HEK293 (cell line): ENCODE results near the gene RPL27.
"Not testable (repeated sequence)": the region's sequence is repeated elsewhere in the genome, so short reads cannot be mapped to it uniquely, and the experiment has no call there.

Experiments used
- CTCF ChIA-PET: fragments of 350-600 bp; formaldehyde crosslinking; extraction: SDS; loops from one replicate; lab custom pipeline; 2021; ENCODE audit warnings: antibody characterized with exemption; lab: Yijun Ruan, JAX
- POLR2A ChIA-PET: fragments of 300-600 bp; formaldehyde crosslinking; extraction: SDS; loops from one replicate; lab custom pipeline; 2020; ENCODE audit warnings: antibody characterized with exemption, inconsistent platforms; lab: Yijun Ruan, JAX
- H3K27ac ChIP-seq: fragments of 200-500 bp; sonication (Bioruptor generic); 2 replicates; pipeline ENCODE4 v1.5.1; 2014; ENCODE audit warnings: low read depth, low read length, control low read depth, inconsistent platforms; ENCODE audit errors: extremely low read depth
- H3K36me3 ChIP-seq, 2 experiments: fragments of 200-500 bp in 1 of 2; sonication (Bioruptor generic) in 1 of 2; 1 replicate in 1 of 2; 2 replicates in 1 of 2; pipeline ENCODE4 v1.5.1; 2014 to 2017; ENCODE audit warnings: inconsistent platforms in 2 of 2, low read length in 2 of 2; ENCODE audit not compliant: control insufficient read depth in 2 of 2, insufficient read depth in 1 of 2
- H3K4me1 ChIP-seq: fragments of 200-500 bp; sonication (Bioruptor generic); 2 replicates; pipeline ENCODE4 v1.5.1; 2014; ENCODE audit warnings: mild to moderate bottlenecking, low read length, inconsistent platforms; ENCODE audit not compliant: control insufficient read depth, insufficient read depth
- H3K4me3 ChIP-seq: 2 replicates; pipeline ENCODE4 v1.5.1; 2011; ENCODE audit warnings: low read depth, mild to moderate bottlenecking, control low read depth, low read length, moderate library complexity
- H3K9me3 ChIP-seq: fragments of 200-500 bp; sonication (Bioruptor generic); 2 replicates; pipeline ENCODE4 v1.5.1; 2014; ENCODE audit warnings: low read depth, low read length, inconsistent platforms; ENCODE audit not compliant: control insufficient read depth, insufficient read depth
- GFI1B ChIP-seq: fragments of 450-650 bp; formaldehyde crosslinking; IDR thresholded peaks from 2 replicates; pipeline ENCODE4 v1.5.1; 2016; ENCODE audit warnings: missing biosample characterization, missing genetic modification characterization
- IKZF3 ChIP-seq: fragments of 450-650 bp; IDR thresholded peaks from 2 replicates; pipeline ENCODE4 v1.5.0; 2018; ENCODE audit warnings: missing biosample characterization, mild to moderate bottlenecking, missing genetic modification characterization, moderate library complexity
- KLF9 ChIP-seq: fragments of 450-650 bp; formaldehyde crosslinking; IDR thresholded peaks from 2 replicates; pipeline ENCODE4 v1.5.1; 2016; ENCODE audit warnings: missing biosample characterization, missing genetic modification characterization, low read depth
- SP7 ChIP-seq: fragments of 450-650 bp; formaldehyde crosslinking; IDR thresholded peaks from 2 replicates; pipeline ENCODE4 v1.5.1; 2016; ENCODE audit warnings: missing biosample characterization, missing genetic modification characterization
- TRIM28 ChIP-seq: IDR thresholded peaks from 2 replicates; pipeline ENCODE4 v1.6.1; 2011; ENCODE audit warnings: low read length, control low read depth, borderline replicate concordance
- ZNF23 ChIP-seq: fragments of 450-650 bp; formaldehyde crosslinking; IDR thresholded peaks from 2 replicates; pipeline ENCODE4 v1.5.1; 2016; ENCODE audit warnings: missing biosample characterization, missing genetic modification characterization, borderline replicate concordance
- ZNF248 ChIP-seq: fragments of 450-650 bp; formaldehyde crosslinking; IDR thresholded peaks from 2 replicates; pipeline ENCODE4 v1.5.1; 2017; ENCODE audit warnings: missing biosample characterization, missing genetic modification characterization
- ZNF266 ChIP-seq: fragments of 450-650 bp; formaldehyde crosslinking; IDR thresholded peaks from 2 replicates; pipeline ENCODE4 v1.5.1; 2016; ENCODE audit warnings: missing biosample characterization, missing genetic modification characterization, low read depth
- ZNF324 ChIP-seq: fragments of 450-650 bp; formaldehyde crosslinking; IDR thresholded peaks from 2 replicates; pipeline ENCODE4 v1.5.1; 2016; ENCODE audit warnings: missing biosample characterization, missing genetic modification characterization
- ZNF404 ChIP-seq: fragments of 450-650 bp; formaldehyde crosslinking; IDR thresholded peaks from 2 replicates; pipeline ENCODE4 v1.5.1; 2017; ENCODE audit warnings: missing biosample characterization, missing genetic modification characterization
- ZNF416 ChIP-seq: fragments of 450-650 bp; formaldehyde crosslinking; IDR thresholded peaks from 2 replicates; pipeline ENCODE4 v1.5.1; 2016; ENCODE audit warnings: missing biosample characterization, missing genetic modification characterization
- ZNF501 ChIP-seq: fragments of 450-650 bp; formaldehyde crosslinking; IDR thresholded peaks from 2 replicates; pipeline ENCODE4 v1.5.1; 2016; ENCODE audit warnings: missing biosample characterization, missing genetic modification characterization
- ZNF585B ChIP-seq: fragments of 450-650 bp; formaldehyde crosslinking; IDR thresholded peaks from 2 replicates; pipeline ENCODE4 v1.5.1; 2016; ENCODE audit warnings: missing biosample characterization, missing genetic modification characterization
- ZNF600 ChIP-seq: fragments of 450-650 bp; formaldehyde crosslinking; IDR thresholded peaks from 2 replicates; pipeline ENCODE4 v1.5.1; 2016; ENCODE audit warnings: missing biosample characterization, missing genetic modification characterization
- ZNF664 ChIP-seq: fragments of 450-650 bp; formaldehyde crosslinking; IDR thresholded peaks from 2 replicates; pipeline ENCODE4 v1.5.1; 2016; ENCODE audit warnings: missing biosample characterization, missing genetic modification characterization
- ZNF785 ChIP-seq: fragments of 450-650 bp; formaldehyde crosslinking; IDR thresholded peaks from 2 replicates; pipeline ENCODE4 v1.5.1; 2016; ENCODE audit warnings: missing biosample characterization, missing genetic modification characterization
- ZNF791 ChIP-seq: fragments of 450-650 bp; formaldehyde crosslinking; IDR thresholded peaks from 2 replicates; pipeline ENCODE4 v1.5.1; 2016; ENCODE audit warnings: missing biosample characterization, missing genetic modification characterization
- ZNF792 ChIP-seq: fragments of 450-650 bp; formaldehyde crosslinking; IDR thresholded peaks from 2 replicates; pipeline ENCODE4 v1.5.1; 2016; ENCODE audit warnings: missing biosample characterization, missing genetic modification characterization
- TF ChIP-seq, protein P1 (sequence below): fragments of 450-650 bp; formaldehyde crosslinking; IDR thresholded peaks from 2 replicates; pipeline ENCODE4 v1.5.1; 2016; ENCODE audit warnings: missing biosample characterization, missing genetic modification characterization
- TF ChIP-seq, protein P2 (sequence below): fragments of 450-650 bp; formaldehyde crosslinking; conservative IDR thresholded peaks from 2 replicates; pipeline ENCODE4 v1.5.1; 2016; ENCODE audit warnings: low read depth, missing biosample characterization, missing genetic modification characterization
- TF ChIP-seq, protein P3 (sequence below): fragments of 450-650 bp; formaldehyde crosslinking; IDR thresholded peaks from 2 replicates; pipeline ENCODE4 v1.5.1; 2016; ENCODE audit warnings: missing biosample characterization, missing genetic modification characterization
- TF ChIP-seq, protein P4 (sequence below): sonication (generic); formaldehyde crosslinking; IDR thresholded peaks from 2 replicates; pipeline ENCODE4 v1.8.1; 2022; ENCODE audit warnings: mild to moderate bottlenecking, moderate library complexity, missing genetic modification reagents
- TF ChIP-seq, protein P5 (sequence below): fragments of 450-650 bp; formaldehyde crosslinking; IDR thresholded peaks from 2 replicates; pipeline ENCODE4 v1.5.1; 2016; ENCODE audit warnings: missing biosample characterization, missing genetic modification characterization, low read depth

The RPL27 gene

DNA sequence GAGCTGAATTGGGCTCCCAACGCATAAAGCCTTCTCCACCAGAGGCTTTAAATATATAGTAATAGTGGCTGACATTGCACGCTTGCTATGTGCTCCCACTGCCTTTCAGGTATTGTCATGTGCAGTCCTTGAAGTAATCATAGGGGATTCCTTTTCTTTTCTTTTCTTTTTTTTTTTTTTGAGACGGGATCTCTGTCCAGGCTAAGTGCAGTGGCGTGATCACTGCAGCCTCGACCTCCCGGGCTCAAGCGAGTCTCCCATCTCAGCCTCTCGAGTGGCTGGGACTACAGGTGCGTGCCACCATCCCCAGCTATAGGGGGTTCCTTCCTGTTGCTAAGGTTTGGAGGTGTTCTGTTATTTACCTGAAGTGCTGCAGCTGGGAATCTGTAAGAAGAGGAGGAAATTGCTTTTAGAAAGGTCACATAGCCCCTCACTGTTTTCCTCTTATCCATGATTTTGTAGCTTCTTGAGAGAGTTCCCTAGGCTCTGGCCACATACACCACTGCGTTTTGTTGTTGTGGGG, 845 bp downstream of the RPL27 start (continued):
- TF ChIP-seq, protein P1, sequence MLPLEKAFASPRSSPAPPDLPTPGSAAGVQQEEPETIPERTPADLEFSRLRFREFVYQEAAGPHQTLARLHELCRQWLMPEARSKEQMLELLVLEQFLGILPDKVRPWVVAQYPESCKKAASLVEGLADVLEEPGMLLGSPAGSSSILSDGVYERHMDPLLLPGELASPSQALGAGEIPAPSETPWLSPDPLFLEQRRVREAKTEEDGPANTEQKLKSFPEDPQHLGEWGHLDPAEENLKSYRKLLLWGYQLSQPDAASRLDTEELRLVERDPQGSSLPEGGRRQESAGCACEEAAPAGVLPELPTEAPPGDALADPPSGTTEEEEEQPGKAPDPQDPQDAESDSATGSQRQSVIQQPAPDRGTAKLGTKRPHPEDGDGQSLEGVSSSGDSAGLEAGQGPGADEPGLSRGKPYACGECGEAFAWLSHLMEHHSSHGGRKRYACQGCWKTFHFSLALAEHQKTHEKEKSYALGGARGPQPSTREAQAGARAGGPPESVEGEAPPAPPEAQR (tag by site-specific recombination): no peak
- no peak for TF ChIP-seq ZNF585B (tag by site-specific recombination)
- no peak for TF ChIP-seq SP7

DNA sequence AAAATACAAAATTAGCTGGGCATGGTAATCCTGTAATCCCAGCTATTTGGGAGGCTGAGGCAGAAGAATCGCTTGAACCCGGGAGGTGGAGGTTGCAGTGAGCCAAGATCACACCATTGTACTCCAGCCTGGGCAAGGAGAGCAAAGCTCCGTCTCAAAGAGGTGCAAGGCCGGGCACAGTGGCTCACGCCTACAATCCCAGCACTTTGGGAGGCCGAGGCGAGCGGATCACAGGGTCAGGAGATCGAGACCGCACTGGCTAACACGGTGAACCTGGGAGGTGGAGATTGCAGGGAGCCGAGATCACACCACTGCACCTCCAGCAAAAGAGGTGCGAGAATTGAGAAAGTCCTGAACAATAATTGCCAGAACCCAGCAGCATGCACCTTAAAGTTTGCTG, 2.7 kb downstream of the RPL27 start:
- Histone ChIP-seq H3K4me1 (peaks cover 12% of the 10 kb centered on the region), H3K36me3 (peaks cover 44 to 62% of the 10 kb centered on the region in 2 experiments), H3K27ac (peak overlapping the region; percentile 27)
- CTCF ChIA-PET: interaction anchor here (0.6 to 1.1 kb wide), 2 partner anchors 38 to 105 kb away, joined by 3 to 5 read pairs; no protein-coding TSS in a partner anchor
- not testable (repeated sequence) for H3K9me3 ChIP-seq, H3K4me3 ChIP-seq
- POLR2A ChIA-PET: interaction anchor here (0.9 to 1.5 kb wide), 2 partner anchors 10 to 21 kb away, joined by 4 to 5 read pairs; partner anchors contain the start of gene VAT1
- 0 out of 2 replicates have a peak, but pooled peaks have one; percentile 35 for TF ChIP-seq ZNF600 (tag by site-specific recombination)

DNA sequence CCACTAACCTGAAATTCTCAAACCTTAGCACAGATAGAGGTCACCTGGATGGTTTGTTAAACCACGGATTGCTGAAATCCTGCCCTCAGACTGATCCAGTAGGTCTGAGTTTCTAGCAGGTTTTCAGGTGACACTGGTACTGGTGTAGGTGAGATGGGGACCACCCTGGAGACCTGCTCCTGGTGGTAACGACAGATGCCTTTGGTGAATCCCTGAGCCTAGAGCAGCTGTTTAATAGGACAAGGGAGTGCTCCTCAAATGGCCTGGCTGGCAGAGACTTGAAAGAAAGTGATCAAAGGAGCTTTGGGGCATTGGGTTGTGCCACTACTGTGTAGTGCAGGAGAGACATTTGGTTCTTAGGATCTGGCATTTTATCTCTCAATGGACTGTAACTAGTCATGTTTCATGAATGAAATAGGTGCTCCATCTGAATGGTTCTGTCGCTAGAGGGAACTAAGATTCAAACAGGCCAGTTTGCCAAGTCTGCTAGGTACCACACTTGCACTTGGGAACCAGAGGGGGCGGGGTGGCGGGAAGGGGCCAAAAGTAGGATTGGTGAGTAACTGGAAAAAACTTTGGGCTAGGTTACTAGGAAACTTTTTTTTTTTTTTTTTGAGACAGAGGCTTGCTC, 5.4 kb downstream of the RPL27 start:
- Histone ChIP-seq H3K27ac (no peak overlapping the region), H3K36me3 (peaks cover 46 to 59% of the 10 kb centered on the region in 2 experiments), H3K9me3 (no peaks in the 10 kb centered on the region), H3K4me3 (no peak overlapping the region), H3K4me1 (peaks cover 7% of the 10 kb centered on the region; the same call in 1 of the 2 replicates)
- CTCF ChIA-PET: no interaction called here
- POLR2A ChIA-PET: interaction anchor here (0.7 to 1.2 kb wide), 3 partner anchors 21 to 156 kb away, joined by 3 to 5 read pairs (median 5); no protein-coding TSS in a partner anchor
- TF ChIP-seq GFI1B (tag by site-specific recombination): no peak
- no peak for TF ChIP-seq ZNF248 (tag by site-specific recombination)
- TF ChIP-seq, protein P2, sequence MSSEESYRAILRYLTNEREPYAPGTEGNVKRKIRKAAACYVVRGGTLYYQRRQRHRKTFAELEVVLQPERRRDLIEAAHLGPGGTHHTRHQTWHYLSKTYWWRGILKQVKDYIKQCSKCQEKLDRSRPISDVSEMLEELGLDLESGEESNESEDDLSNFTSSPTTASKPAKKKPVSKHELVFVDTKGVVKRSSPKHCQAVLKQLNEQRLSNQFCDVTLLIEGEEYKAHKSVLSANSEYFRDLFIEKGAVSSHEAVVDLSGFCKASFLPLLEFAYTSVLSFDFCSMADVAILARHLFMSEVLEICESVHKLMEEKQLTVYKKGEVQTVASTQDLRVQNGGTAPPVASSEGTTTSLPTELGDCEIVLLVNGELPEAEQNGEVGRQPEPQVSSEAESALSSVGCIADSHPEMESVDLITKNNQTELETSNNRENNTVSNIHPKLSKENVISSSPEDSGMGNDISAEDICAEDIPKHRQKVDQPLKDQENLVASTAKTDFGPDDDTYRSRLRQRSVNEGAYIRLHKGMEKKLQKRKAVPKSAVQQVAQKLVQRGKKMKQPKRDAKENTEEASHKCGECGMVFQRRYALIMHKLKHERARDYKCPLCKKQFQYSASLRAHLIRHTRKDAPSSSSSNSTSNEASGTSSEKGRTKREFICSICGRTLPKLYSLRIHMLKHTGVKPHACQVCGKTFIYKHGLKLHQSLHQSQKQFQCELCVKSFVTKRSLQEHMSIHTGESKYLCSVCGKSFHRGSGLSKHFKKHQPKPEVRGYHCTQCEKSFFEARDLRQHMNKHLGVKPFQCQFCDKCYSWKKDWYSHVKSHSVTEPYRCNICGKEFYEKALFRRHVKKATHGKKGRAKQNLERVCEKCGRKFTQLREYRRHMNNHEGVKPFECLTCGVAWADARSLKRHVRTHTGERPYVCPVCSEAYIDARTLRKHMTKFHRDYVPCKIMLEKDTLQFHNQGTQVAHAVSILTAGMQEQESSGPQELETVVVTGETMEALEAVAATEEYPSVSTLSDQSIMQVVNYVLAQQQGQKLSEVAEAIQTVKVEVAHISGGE (tag by site-specific recombination): no peak; the same call in 1 of the 2 replicates
- 0 out of 2 replicates have a peak, but pooled peaks have one; percentile 15 for TF ChIP-seq IKZF3 (tag by site-specific recombination)
- TF ChIP-seq ZNF266 (tag by site-specific recombination): no peak
- TF ChIP-seq ZNF404: no peak
- no peak for TF ChIP-seq ZNF23 (tag by site-specific recombination)
- no peak for TF ChIP-seq TRIM28
- no peak for TF ChIP-seq ZNF785 (tag by site-specific recombination)
- TF ChIP-seq ZNF792 (tag by site-specific recombination): no peak
- no peak for TF ChIP-seq ZNF501 (tag by site-specific recombination)
- no peak for TF ChIP-seq ZNF791 (tag by site-specific recombination)
- TF ChIP-seq, protein P3, sequence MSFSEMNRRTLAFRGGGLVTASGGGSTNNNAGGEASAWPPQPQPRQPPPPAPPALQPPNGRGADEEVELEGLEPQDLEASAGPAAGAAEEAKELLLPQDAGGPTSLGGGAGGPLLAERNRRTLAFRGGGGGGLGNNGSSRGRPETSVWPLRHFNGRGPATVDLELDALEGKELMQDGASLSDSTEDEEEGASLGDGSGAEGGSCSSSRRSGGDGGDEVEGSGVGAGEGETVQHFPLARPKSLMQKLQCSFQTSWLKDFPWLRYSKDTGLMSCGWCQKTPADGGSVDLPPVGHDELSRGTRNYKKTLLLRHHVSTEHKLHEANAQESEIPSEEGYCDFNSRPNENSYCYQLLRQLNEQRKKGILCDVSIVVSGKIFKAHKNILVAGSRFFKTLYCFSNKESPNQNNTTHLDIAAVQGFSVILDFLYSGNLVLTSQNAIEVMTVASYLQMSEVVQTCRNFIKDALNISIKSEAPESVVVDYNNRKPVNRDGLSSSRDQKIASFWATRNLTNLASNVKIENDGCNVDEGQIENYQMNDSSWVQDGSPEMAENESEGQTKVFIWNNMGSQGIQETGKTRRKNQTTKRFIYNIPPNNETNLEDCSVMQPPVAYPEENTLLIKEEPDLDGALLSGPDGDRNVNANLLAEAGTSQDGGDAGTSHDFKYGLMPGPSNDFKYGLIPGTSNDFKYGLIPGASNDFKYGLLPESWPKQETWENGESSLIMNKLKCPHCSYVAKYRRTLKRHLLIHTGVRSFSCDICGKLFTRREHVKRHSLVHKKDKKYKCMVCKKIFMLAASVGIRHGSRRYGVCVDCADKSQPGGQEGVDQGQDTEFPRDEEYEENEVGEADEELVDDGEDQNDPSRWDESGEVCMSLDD (tag by site-specific recombination): no peak
- no peak for TF ChIP-seq ZNF416 (tag by site-specific recombination)
- TF ChIP-seq, protein P4, sequence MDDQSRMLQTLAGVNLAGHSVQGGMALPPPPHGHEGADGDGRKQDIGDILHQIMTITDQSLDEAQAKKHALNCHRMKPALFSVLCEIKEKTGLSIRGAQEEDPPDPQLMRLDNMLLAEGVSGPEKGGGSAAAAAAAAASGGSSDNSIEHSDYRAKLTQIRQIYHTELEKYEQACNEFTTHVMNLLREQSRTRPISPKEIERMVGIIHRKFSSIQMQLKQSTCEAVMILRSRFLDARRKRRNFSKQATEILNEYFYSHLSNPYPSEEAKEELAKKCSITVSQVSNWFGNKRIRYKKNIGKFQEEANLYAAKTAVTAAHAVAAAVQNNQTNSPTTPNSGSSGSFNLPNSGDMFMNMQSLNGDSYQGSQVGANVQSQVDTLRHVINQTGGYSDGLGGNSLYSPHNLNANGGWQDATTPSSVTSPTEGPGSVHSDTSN (CRISPR knock-in tag): no peak
- TF ChIP-seq, protein P5, sequence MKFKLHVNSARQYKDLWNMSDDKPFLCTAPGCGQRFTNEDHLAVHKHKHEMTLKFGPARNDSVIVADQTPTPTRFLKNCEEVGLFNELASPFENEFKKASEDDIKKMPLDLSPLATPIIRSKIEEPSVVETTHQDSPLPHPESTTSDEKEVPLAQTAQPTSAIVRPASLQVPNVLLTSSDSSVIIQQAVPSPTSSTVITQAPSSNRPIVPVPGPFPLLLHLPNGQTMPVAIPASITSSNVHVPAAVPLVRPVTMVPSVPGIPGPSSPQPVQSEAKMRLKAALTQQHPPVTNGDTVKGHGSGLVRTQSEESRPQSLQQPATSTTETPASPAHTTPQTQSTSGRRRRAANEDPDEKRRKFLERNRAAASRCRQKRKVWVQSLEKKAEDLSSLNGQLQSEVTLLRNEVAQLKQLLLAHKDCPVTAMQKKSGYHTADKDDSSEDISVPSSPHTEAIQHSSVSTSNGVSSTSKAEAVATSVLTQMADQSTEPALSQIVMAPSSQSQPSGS (tag by site-specific recombination): no peak
- TF ChIP-seq ZNF664 (tag by site-specific recombination): no peak
- no peak for TF ChIP-seq ZNF324 (tag by site-specific recombination)
- peak; percentile 42; the same call in 1 of the 2 replicates for TF ChIP-seq KLF9 (tag by site-specific recombination)
